ENCODE results near the gene YJEFN3. TPM values are rescaled to one million over a fixed set of nuclear protein-coding genes. Genes with fewer than 3 reads are reported as not detected.

Gene YJEFN3
- total and polyA plus RNA-seq, 4 donors, result 0.19 to 0.88 (median 0.63) TPM

GRCh38 chr19:19515642-19516519, 12.8 kb upstream of the YJEFN3 start, which contains the start of gene NDUFA13:
NDUFA13 (plus strand) TSS chr19:19516225; CDS start chr19:19516239, 14 bp downstream.
- WGBS, result 6% methylated on average over 61 of the region's 61 CpGs
- no peaks in the 10 kb centered on the region for H3K27me3 ChIP-seq (ENCODE audit: control insufficient read depth in 4 of 4, insufficient read depth in 4 of 4, low read length in 3 of 4)
- peak; percentile 94 to 96 for TF ChIP-seq GABPA (IDR thresholded peaks at IDR 0.05 in 1 of 2, conservative IDR thresholded peaks at IDR 0.05 in 1 of 2)
- peak; percentile 26 to 52 for TF ChIP-seq EGR1 (IDR thresholded peaks at IDR 0.05; ENCODE audit: low read depth in 2 of 2)
- TF ChIP-seq ATF3 (IDR thresholded peaks at IDR 0.05), result no peak
- TF ChIP-seq JUND (IDR thresholded peaks at IDR 0.05), result no peak
- TF ChIP-seq NR2F2 (IDR thresholded peaks at IDR 0.05), result peak; percentile 45
- peak; percentile 43 for TF ChIP-seq REST (IDR thresholded peaks at IDR 0.05)
- peak in 1 of 2 donors; percentile 12 for TF ChIP-seq RXRA (IDR thresholded peaks at IDR 0.05)
- TF ChIP-seq HNF4A (conservative IDR thresholded peaks at IDR 0.05), result no peak
- TF ChIP-seq MAX (IDR thresholded peaks at IDR 0.05), result peak; percentile 55
- peak; percentile 100 for TF ChIP-seq YY1 (IDR thresholded peaks at IDR 0.05)
- TF ChIP-seq FOXA2 (IDR thresholded peaks at IDR 0.05), result no peak
- peak; percentile 7 for TF ChIP-seq CTCF (IDR thresholded peaks at IDR 0.05; ENCODE audit: low read depth, low read length, missing input control)
- peak; percentile 33 for TF ChIP-seq ZBTB33 (IDR thresholded peaks at IDR 0.05)
- peak; percentile 80 for TF ChIP-seq TAF1 (conservative IDR thresholded peaks at IDR 0.05)
- no peak for TF ChIP-seq HNF4G (IDR thresholded peaks at IDR 0.05)
- TF ChIP-seq RAD21 (IDR thresholded peaks at IDR 0.05), result no peak
- TF ChIP-seq SP1 (IDR thresholded peaks at IDR 0.05), result no peak
- no peak for TF ChIP-seq FOXA1 (IDR thresholded peaks at IDR 0.05)
- H3K4me1 ChIP-seq (ENCODE audit: control insufficient read depth in 4 of 4, insufficient read depth in 4 of 4, low read length in 3 of 4), result peaks cover 6 to 17% (median 11%) of the 10 kb centered on the region in 4 donors
- H3K27ac ChIP-seq (ENCODE audit: low read depth in 1 of 2, low read length in 2 of 2), result peak within 1 kb of the TSS; percentile 81 to 84
- H3K4me3 ChIP-seq (ENCODE audit: low read depth in 1 of 3, low read length in 3 of 3), result peak within 1 kb of the TSS; percentile 56 to 98 (median 92)
- H3K36me3 ChIP-seq (ENCODE audit: control insufficient read depth in 4 of 4, insufficient read depth in 3 of 4, low read depth in 1 of 4, low read length in 3 of 4), result peaks cover 0 to 3% (median 0%) of the 10 kb centered on the region in 4 donors
- peak within 1 kb of the TSS; percentile 78 to 91 for H3K9ac ChIP-seq (ENCODE audit: low read depth in 1 of 2, low read length in 2 of 2)
- H3K9me3 ChIP-seq (ENCODE audit: control insufficient read depth in 4 of 4, low read length in 3 of 4), result no peaks in the 10 kb centered on the region
- DNase-seq (ENCODE audit: low spot score), result peak; percentile 99
